HepG2 (cell line): Measurements from ENCODE around the gene TXNRD2. TPM values are rescaled to one million over a fixed set of nuclear protein-coding genes. Genes with fewer than 3 reads are reported as not detected.
A peak's percentile ranks its signal among the peaks of the same experiment; 100 is the strongest.

Source experiments
- KDM5B ChIP-seq: sonication (generic); formaldehyde crosslinking; IDR thresholded peaks from 2 replicates; pipeline ENCODE4 v1.4.0; 2020; ENCODE audit warnings: missing genetic modification reagents, mild to moderate bottlenecking, borderline replicate concordance
- MED1 ChIP-seq: sonication (generic); formaldehyde crosslinking; IDR thresholded peaks from 2 replicates; pipeline ENCODE4 v1.4.0; 2020; ENCODE audit warnings: missing genetic modification reagents
- MTA3 ChIP-seq: sonication (generic); formaldehyde crosslinking; IDR thresholded peaks from 2 replicates; pipeline ENCODE4 v1.4.0; 2020; ENCODE audit warnings: missing genetic modification reagents
- NKX3-1 ChIP-seq: sonication (generic); formaldehyde crosslinking; IDR thresholded peaks from 2 replicates; pipeline ENCODE4 v1.5.0; 2020; ENCODE audit warnings: missing genetic modification reagents
- NPAS2 ChIP-seq: sonication (generic); formaldehyde crosslinking; IDR thresholded peaks from 2 replicates; pipeline ENCODE4 v1.8.0; 2022; ENCODE audit warnings: mild to moderate bottlenecking, missing genetic modification reagents, borderline replicate concordance
- RAD51 ChIP-seq: fragments of 450-650 bp; IDR thresholded peaks from 2 replicates; pipeline ENCODE4 v1.6.1; 2016; ENCODE audit warnings: borderline replicate concordance
- REXO4 ChIP-seq: sonication (generic); formaldehyde crosslinking; IDR thresholded peaks from 2 replicates; pipeline ENCODE4 v1.8.0; 2022; ENCODE audit warnings: missing genetic modification reagents, mild to moderate bottlenecking, borderline replicate concordance
- SRSF1 ChIP-seq: fragments of 200-400 bp; formaldehyde crosslinking; optimal IDR thresholded peaks from 2 replicates; pipeline ENCODE3; 2017; ENCODE audit warnings: mild to moderate bottlenecking, low read depth, low read length, moderate library complexity
- ZFP62 ChIP-seq: sonication (generic); formaldehyde crosslinking; IDR thresholded peaks from 2 replicates; pipeline ENCODE4 v1.4.0; 2020; ENCODE audit warnings: missing genetic modification reagents
- ZNF34 ChIP-seq: sonication (generic); formaldehyde crosslinking; IDR thresholded peaks from 2 replicates; pipeline ENCODE4 v1.4.0; 2020; ENCODE audit warnings: mild to moderate bottlenecking, missing genetic modification reagents, borderline replicate concordance
- ZNF7 ChIP-seq: IDR thresholded peaks from 2 replicates; pipeline ENCODE4 v1.6.1; 2016; ENCODE audit warnings: missing biosample characterization, missing genetic modification reagents
- polyA plus RNA-seq, 8 experiments: library from polyadenylated mRNA; depleted of rRNA in 3 of 8; stranded (reverse) in 7 of 8; unstranded in 1 of 8; fragments of >200 nt; fragmentation: Illumina TruSeq in 4 of 8; extraction: Trizol in 4 of 8; gene quantifications; 2 replicates each; pipeline versions ENCODE4 v1.2.1 to v1.2.3, GENCODE V29; 2011 to 2016; ENCODE audit warnings: low read depth in 4 of 8, missing spikeins in 1 of 8, mixed read lengths in 1 of 8; ENCODE audit not compliant: insufficient read depth in 1 of 8
- total RNA-seq, 5 experiments: library from RNA; depleted of rRNA; stranded (reverse); fragments of >200 nt; fragmentation: Illumina TruSeq; extraction: Trizol; gene quantifications; 2 replicates each; pipeline ENCODE4 v1.2.3, GENCODE V29; 2016; ENCODE audit warnings: low read depth in 1 of 5
- TF ChIP-seq, protein P1 (sequence below): sonication (generic); formaldehyde crosslinking; IDR thresholded peaks from 2 replicates; pipeline ENCODE4 v1.4.0; 2020; ENCODE audit warnings: missing genetic modification reagents, borderline replicate concordance
- TF ChIP-seq, protein P2 (sequence below): sonication (generic); formaldehyde crosslinking; IDR thresholded peaks from 2 replicates; pipeline ENCODE4 v1.8.0; 2022; ENCODE audit warnings: mild to moderate bottlenecking, missing genetic modification reagents, borderline replicate concordance
- TF ChIP-seq, protein P3 (sequence below): sonication (generic); formaldehyde crosslinking; IDR thresholded peaks from 2 replicates; pipeline ENCODE4 v1.4.0; 2020; ENCODE audit warnings: missing genetic modification reagents, low read depth, mild to moderate bottlenecking, borderline replicate concordance
- TF ChIP-seq, protein P4 (sequence below): sonication (generic); formaldehyde crosslinking; IDR thresholded peaks from 2 replicates; pipeline ENCODE4 v1.4.0; 2020; ENCODE audit warnings: missing genetic modification reagents, mild to moderate bottlenecking, borderline replicate concordance
- TF ChIP-seq, protein P5 (sequence below): sonication (generic); formaldehyde crosslinking; IDR thresholded peaks from 2 replicates; pipeline ENCODE4 v1.4.0; 2020; ENCODE audit warnings: missing genetic modification reagents

Gene TXNRD2
- total and polyA plus RNA-seq, 2 of the 13 experiments (the other 11 are each of a cell fraction or from before 2014, with no cell fraction given): 17.5 to 18.6 TPM

DNA sequence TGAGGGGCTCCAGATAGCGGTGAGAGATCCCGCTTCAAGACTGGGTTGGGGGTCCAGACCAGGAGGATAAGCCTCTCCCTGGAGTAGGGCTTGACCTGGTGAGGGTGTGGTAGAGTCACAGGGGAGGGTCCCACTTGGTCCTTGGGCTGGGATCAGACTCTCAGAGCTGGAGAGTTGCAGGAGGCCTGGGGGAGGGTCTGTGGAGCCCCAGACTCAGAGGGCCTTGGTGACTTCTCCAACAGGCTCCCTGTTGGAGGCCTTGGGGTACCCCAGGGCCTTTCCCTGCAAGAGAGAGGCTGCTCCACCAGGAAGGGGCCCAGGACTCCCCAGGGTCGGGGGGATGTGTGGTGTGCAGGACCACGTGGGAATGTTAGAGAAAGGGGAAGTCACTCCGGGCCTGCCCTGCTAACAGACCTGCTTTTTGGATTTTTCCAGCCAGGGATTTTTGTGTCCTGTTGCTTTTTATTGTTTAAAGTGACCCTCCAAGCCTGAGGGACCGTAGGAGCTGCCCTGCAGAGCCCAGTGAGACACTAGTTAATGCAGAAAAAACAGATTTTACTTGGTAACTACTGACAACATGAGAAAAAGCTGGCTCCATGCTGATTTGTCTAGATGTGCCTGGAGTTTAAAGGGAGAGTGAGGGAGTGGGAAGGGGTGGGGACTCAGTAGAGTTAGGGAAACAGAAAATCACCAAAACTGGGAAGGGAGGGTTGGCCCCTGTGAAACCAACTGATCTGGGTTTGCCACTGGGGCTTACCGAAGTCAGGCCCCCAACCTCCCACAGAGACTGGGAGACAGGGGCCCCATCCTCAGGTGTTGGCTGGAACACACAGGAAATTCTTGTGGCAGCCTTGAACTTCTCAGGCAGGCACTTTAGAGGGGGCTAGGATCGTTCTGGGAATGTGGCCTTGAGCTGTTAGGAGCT lies 801 bp upstream of the TXNRD2 start (continued):
- TF ChIP-seq ZNF34 (no peak), RAD51 (no peak), NPAS2 (no peak), ZFP62 (CRISPR knock-in tag) (no peak), ZNF7 (CRISPR knock-in tag) (no peak), KDM5B (CRISPR knock-in tag) (no peak), SRSF1 (no peak), MTA3 (CRISPR knock-in tag) (no peak), REXO4 (no peak), NKX3-1 (CRISPR knock-in tag) (no peak), MED1 (CRISPR knock-in tag) (peak; percentile 24; the same call in 1 of the 2 replicates)
- TF ChIP-seq, protein P1, sequence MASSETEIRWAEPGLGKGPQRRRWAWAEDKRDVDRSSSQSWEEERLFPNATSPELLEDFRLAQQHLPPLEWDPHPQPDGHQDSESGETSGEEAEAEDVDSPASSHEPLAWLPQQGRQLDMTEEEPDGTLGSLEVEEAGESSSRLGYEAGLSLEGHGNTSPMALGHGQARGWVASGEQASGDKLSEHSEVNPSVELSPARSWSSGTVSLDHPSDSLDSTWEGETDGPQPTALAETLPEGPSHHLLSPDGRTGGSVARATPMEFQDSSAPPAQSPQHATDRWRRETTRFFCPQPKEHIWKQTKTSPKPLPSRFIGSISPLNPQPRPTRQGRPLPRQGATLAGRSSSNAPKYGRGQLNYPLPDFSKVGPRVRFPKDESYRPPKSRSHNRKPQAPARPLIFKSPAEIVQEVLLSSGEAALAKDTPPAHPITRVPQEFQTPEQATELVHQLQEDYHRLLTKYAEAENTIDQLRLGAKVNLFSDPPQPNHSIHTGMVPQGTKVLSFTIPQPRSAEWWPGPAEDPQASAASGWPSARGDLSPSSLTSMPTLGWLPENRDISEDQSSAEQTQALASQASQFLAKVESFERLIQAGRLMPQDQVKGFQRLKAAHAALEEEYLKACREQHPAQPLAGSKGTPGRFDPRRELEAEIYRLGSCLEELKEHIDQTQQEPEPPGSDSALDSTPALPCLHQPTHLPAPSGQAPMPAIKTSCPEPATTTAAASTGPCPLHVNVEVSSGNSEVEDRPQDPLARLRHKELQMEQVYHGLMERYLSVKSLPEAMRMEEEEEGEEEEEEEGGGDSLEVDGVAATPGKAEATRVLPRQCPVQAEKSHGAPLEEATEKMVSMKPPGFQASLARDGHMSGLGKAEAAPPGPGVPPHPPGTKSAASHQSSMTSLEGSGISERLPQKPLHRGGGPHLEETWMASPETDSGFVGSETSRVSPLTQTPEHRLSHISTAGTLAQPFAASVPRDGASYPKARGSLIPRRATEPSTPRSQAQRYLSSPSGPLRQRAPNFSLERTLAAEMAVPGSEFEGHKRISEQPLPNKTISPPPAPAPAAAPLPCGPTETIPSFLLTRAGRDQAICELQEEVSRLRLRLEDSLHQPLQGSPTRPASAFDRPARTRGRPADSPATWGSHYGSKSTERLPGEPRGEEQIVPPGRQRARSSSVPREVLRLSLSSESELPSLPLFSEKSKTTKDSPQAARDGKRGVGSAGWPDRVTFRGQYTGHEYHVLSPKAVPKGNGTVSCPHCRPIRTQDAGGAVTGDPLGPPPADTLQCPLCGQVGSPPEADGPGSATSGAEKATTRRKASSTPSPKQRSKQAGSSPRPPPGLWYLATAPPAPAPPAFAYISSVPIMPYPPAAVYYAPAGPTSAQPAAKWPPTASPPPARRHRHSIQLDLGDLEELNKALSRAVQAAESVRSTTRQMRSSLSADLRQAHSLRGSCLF: no peak
- TF ChIP-seq, protein P2, sequence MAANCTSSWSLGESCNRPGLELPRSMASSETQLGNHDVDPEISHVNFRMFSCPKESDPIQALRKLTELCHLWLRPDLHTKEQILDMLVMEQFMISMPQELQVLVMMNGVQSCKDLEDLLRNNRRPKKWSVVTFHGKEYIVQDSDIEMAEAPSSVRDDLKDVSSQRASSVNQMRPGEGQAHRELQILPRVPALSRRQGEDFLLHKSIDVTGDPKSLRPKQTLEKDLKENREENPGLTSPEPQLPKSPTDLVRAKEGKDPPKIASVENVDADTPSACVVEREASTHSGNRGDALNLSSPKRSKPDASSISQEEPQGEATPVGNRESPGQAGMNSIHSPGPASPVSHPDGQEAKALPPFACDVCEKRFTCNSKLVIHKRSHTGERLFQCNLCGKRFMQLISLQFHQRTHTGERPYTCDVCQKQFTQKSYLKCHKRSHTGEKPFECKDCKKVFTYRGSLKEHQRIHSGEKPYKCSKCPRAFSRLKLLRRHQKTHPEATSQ (CRISPR knock-in tag): no peak
- TF ChIP-seq, protein P3, sequence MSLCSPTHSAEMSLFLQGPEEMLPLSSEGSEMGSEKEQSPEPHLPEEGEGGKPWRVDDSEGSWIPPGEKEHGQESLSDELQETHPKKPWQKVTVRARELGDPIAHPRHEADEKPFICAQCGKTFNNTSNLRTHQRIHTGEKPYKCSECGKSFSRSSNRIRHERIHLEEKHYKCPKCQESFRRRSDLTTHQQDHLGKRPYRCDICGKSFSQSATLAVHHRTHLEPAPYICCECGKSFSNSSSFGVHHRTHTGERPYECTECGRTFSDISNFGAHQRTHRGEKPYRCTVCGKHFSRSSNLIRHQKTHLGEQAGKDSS (CRISPR knock-in tag): no peak
- TF ChIP-seq, protein P4, sequence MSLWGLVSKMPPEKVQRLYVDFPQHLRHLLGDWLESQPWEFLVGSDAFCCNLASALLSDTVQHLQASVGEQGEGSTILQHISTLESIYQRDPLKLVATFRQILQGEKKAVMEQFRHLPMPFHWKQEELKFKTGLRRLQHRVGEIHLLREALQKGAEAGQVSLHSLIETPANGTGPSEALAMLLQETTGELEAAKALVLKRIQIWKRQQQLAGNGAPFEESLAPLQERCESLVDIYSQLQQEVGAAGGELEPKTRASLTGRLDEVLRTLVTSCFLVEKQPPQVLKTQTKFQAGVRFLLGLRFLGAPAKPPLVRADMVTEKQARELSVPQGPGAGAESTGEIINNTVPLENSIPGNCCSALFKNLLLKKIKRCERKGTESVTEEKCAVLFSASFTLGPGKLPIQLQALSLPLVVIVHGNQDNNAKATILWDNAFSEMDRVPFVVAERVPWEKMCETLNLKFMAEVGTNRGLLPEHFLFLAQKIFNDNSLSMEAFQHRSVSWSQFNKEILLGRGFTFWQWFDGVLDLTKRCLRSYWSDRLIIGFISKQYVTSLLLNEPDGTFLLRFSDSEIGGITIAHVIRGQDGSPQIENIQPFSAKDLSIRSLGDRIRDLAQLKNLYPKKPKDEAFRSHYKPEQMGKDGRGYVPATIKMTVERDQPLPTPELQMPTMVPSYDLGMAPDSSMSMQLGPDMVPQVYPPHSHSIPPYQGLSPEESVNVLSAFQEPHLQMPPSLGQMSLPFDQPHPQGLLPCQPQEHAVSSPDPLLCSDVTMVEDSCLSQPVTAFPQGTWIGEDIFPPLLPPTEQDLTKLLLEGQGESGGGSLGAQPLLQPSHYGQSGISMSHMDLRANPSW: no peak
- TF ChIP-seq, protein P5, sequence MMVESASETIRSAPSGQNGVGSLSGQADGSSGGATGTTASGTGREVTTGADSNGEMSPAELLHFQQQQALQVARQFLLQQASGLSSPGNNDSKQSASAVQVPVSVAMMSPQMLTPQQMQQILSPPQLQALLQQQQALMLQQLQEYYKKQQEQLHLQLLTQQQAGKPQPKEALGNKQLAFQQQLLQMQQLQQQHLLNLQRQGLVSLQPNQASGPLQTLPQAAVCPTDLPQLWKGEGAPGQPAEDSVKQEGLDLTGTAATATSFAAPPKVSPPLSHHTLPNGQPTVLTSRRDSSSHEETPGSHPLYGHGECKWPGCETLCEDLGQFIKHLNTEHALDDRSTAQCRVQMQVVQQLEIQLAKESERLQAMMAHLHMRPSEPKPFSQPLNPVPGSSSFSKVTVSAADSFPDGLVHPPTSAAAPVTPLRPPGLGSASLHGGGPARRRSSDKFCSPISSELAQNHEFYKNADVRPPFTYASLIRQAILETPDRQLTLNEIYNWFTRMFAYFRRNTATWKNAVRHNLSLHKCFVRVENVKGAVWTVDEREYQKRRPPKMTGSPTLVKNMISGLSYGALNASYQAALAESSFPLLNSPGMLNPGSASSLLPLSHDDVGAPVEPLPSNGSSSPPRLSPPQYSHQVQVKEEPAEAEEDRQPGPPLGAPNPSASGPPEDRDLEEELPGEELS (CRISPR knock-in tag): peak; percentile 50; the same call in 1 of the 2 replicates
